Breast epithelium (tissue), 3 donors: Measurements from ENCODE around the gene TENT5A.

Source experiments
- POLR2AphosphoS5 ChIP-seq, 3 donors: sonication (generic); formaldehyde crosslinking; IDR thresholded peaks; one replicate each; pipeline ENCODE4 v1.6.1; 2017; ENCODE audit warnings: antibody characterized with exemption in 3 of 3
- TF ChIP-seq, protein P1 (sequence below), 3 donors: fragments of 450-650 bp; IDR thresholded peaks; one replicate each; pipeline ENCODE4 v1.5.1; 2016 to 2017; ENCODE audit warnings: antibody characterized with exemption in 3 of 3, mild to moderate bottlenecking in 3 of 3, moderate library complexity in 3 of 3

GRCh38 chr6:81743649-81744048, 8.8 kb downstream of the TENT5A start:
- TF ChIP-seq, protein P1, sequence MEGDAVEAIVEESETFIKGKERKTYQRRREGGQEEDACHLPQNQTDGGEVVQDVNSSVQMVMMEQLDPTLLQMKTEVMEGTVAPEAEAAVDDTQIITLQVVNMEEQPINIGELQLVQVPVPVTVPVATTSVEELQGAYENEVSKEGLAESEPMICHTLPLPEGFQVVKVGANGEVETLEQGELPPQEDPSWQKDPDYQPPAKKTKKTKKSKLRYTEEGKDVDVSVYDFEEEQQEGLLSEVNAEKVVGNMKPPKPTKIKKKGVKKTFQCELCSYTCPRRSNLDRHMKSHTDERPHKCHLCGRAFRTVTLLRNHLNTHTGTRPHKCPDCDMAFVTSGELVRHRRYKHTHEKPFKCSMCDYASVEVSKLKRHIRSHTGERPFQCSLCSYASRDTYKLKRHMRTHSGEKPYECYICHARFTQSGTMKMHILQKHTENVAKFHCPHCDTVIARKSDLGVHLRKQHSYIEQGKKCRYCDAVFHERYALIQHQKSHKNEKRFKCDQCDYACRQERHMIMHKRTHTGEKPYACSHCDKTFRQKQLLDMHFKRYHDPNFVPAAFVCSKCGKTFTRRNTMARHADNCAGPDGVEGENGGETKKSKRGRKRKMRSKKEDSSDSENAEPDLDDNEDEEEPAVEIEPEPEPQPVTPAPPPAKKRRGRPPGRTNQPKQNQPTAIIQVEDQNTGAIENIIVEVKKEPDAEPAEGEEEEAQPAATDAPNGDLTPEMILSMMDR (IDR thresholded peaks at IDR 0.05), result no peak
- TF ChIP-seq POLR2AphosphoS5 (IDR thresholded peaks at IDR 0.05), result no peak
